GM18951 (cell line): ENCODE measurements around the gene MYBPC2.
A peak's percentile ranks its signal among the peaks of the same experiment; 100 is the strongest.
"Not testable (repeated sequence)": the region's sequence is repeated elsewhere in the genome, so short reads cannot be mapped to it uniquely, and the experiment has no call there.

ENCODE experiments used
- POLR2A ChIP-seq: IDR thresholded peaks from 4 replicates; pipeline ENCODE4 v1.6.1; 2011; ENCODE audit warnings: mild to moderate bottlenecking; ENCODE audit not compliant: insufficient read length, insufficient read depth; ENCODE audit errors: extremely low read depth
- in situ Hi-C: fragments of 300-500 bp; cut with MboI; formaldehyde crosslinking; loops from one replicate; pipeline ENCODE4 v1.12.0; 2022; ENCODE audit warnings: low sequenced_read_pairs, mixed read lengths, inconsistent platforms; ENCODE audit not compliant: unreplicated experiment

The MYBPC2 gene

DNA sequence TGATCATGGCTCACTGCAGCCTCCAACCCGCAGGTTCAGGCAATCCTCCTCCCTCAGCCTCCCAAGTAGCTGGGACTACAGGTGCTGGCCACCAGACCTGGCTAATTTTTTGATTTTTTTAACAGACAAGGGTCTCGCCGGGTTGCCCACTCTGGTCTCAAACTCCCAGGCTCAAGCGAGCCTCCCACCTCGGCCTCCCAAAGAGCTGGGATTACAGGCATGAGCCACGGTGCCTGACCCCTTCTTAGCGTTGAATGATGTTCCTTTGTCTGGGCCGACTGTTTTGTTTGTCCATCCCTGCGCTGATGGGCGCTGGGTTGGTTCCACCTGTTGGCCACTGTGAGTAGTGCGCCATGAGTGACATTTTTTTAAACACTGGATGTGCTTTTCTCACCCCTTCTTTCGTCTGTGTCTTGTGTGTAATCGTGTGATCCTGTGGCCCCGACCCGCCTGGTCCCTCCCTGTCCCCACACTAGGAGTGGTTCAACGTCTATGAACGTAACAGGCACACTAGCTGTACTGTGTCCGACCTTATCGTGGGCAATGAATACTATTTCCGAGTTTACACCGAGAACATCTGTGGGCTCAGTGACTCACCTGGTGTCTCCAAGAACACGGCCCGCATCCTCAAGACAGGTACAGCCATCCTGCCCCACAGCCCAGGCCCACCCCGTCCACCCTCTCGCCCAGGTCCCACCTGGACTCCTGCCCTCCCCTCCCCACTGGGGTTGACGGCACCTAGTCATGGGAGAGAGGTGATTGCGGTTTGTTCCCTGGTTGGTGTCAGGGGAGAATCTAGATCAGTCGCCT is 28.6 kb downstream of the MYBPC2 start:
- no peak for TF ChIP-seq POLR2A
- in situ Hi-C loops, result loop anchor here (10.0 kb wide), 1 partner anchor 86 kb away; the partner anchor contains the start of gene NR1H2

DNA sequence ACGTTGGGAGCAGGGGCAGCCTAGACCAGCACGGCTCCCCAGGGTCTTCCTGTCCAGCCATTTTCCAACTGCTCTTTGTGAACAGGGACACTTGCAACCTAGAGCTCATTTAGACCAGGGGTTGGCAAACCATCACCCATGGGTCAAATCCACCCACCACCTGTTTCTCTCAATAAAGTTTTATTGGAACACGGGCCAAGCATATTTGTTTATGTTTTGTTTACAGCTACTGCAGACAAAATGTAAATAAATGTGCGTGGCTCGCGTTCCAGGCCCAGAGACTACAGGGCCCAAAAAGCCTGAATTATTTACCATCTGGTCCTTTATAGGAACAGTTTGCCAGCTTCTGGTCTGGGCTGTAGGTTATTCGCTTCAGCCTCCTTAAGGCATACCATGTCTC is 30.3 kb downstream of the MYBPC2 start:
- in situ Hi-C loops, result loop anchor here (10.0 kb wide), 1 partner anchor 88 kb away; the partner anchor contains the start of gene NR1H2
- TF ChIP-seq POLR2A, result no peak

DNA sequence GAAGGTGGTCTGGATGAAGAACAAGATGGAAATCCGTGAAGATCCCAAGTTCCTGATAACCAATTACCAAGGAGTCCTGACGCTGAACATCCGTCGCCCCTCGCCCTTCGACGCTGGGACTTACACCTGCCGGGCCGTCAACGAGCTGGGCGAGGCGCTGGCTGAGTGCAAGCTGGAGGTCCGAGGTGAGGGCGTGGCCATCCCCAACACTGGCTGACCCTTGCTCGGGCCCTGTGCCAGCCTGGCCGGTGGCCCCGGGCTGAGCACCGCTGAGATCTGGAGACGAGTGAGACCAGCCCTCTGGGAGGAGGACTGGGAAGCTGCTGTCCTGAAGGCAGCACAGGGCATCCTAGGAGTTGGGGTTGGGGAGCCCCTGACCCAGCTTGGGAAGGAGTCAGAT is 31.7 kb downstream of the MYBPC2 start:
- in situ Hi-C loops, result loop anchor here (10.0 kb wide), 1 partner anchor 90 kb away; the partner anchor contains the start of gene NR1H2

GRCh38 chr19:50465000-50465399 is 32.3 kb downstream of the MYBPC2 start:
- in situ Hi-C loops, result loop anchor here (10.0 kb wide), 1 partner anchor 90 kb away; the partner anchor contains the start of gene NR1H2
- TF ChIP-seq POLR2A, result no peak

More for the DNA sequence above, 31.7 kb downstream of the MYBPC2 start:
- no peak for TF ChIP-seq POLR2A

GRCh38 chr19:50465986-50466705 is 33.5 kb downstream of the MYBPC2 start:
- no peak for TF ChIP-seq POLR2A
- in situ Hi-C loops, result loop anchor here (10.0 kb wide), 1 partner anchor 91 kb away; the partner anchor contains the start of gene NR1H2

- no peak for TF ChIP-seq POLR2A
- in situ Hi-C loops, result loop anchor here (10.0 kb wide), 1 partner anchor 92 kb away; the partner anchor contains the start of gene NR1H2
Observed at GRCh38 chr19:50466706-50467039, 34.0 kb downstream of the MYBPC2 start.

DNA sequence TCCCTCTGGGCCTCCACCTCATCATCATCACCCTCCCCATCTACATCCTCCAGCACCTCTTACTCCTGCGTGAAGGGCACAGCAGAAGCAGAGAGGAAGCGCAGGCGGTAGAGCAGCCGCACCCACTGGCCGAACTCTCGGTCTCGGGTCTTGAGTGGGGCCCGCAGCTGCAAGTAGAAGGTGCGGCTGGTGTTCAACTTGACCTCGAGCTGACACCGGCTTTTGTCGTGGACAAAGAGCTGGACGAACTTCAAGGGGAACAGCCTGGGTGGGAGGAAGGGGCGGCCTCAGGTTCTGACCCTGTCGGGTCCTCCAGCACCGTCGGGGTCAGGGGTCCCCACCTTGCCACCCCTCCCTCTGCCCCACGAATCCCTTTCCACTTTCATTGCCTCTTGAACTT is 34.9 kb downstream of the MYBPC2 start:
- TF ChIP-seq POLR2A, result no peak
- in situ Hi-C loops, result loop anchor here (10.0 kb wide), 1 partner anchor 93 kb away; the partner anchor contains the start of gene NR1H2

GRCh38 chr19:50468818-50469217 is 36.1 kb downstream of the MYBPC2 start:
- in situ Hi-C loops, result loop anchor here (10.0 kb wide), 1 partner anchor 94 kb away; the partner anchor contains the start of gene NR1H2
- no peak for TF ChIP-seq POLR2A

- in situ Hi-C loops, result not testable (repeated sequence)
Observed at GRCh38 chr19:50473336-50473735, 40.6 kb downstream of the MYBPC2 start.

GRCh38 chr19:50475101-50475568 is 42.4 kb downstream of the MYBPC2 start:
- TF ChIP-seq POLR2A, result no peak
- in situ Hi-C loops, result no loop called here

DNA sequence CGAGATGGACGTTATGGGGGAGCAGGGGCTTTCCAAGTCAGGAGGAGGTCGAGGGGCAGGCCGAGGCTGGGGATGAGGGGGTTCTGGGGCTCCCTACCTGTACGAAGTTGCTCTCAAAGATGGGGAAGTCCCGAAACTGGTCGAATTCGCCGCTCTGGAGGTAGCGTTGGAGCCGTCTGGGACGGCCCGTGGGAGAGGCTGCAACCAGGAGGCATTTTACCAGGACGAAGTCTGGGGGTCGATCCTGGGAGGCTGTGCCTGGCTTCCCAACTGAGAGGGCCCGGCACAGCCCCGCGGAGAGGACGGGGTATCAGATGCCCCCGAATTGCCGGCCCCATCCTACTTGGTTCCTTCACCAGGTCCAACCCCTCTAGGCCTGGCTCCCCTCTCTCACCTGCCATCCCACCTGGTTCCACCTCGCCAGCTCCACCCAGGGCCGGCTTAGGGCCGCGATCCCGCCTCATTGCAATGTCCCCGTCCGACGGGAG is 43.1 kb downstream of the MYBPC2 start:
- no peak for TF ChIP-seq POLR2A

GRCh38 chr19:50476224-50476906 is 43.7 kb downstream of the MYBPC2 start, which contains the start of the genes EMC10 and GARIN5A:
EMC10 (plus strand) TSS chr19:50476507; CDS start chr19:50476545, 38 bp downstream.
GARIN5A (minus strand) TSS chr19:50476848; CDS start chr19:50476388, 460 bp downstream.
- peak; percentile 99 for TF ChIP-seq POLR2A
- in situ Hi-C loops, result no loop called here

More for the DNA sequence above, 43.1 kb downstream of the MYBPC2 start:
- in situ Hi-C loops, result no loop called here

DNA sequence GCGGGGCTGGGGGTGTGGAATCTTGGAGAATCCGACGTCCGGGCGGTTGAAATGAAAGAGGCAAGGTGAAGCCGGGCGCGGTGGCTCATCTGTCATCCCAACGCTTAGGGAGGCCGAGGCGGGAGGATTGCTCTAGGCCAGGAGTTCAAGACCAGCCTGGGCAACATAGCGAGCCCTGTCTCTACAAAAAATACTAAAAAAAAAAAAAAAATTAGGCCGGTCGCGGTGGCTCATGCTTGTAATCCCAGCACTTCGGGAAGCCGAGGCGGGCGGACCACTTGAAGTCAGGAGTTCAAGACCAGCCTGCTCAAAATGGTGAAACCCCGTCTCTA is 44.2 kb downstream of the MYBPC2 start:
- TF ChIP-seq POLR2A, result no peak
- in situ Hi-C loops, result no loop called here
